CD4-positive, alpha-beta T cell treated with Interleukin-6 at 100 ng/mL for 8 hours (primary cell): Measurements from ENCODE around the gene IL10RA.
"Not testable (repeated sequence)": the region's sequence is repeated elsewhere in the genome, so short reads cannot be mapped to it uniquely, and the experiment has no call there.

Experiments
- DNase-seq: peaks from one replicate; pipeline ENCODE4 v3.0.0-alpha.2; 2020; ENCODE audit warnings: mixed read lengths, low spot score

The IL10RA gene

GRCh38 chr11:117985953-117986887 lies at the start of gene IL10RA:
Gene IL10RA, plus strand, starts transcription at chr11:117986394. Its CDS starts 74 bp downstream, at chr11:117986468.
- DNase-seq: peak; percentile 81

- no peak for DNase-seq
These were observed 49.2 kb upstream of the IL10RA start for GRCh38 chr11:117936973-117937372.

- DNase-seq: no peak
These were observed 45.5 kb upstream of the IL10RA start for GRCh38 chr11:117940736-117941135.

- DNase-seq: no peak
These were observed 45.0 kb upstream of the IL10RA start for GRCh38 chr11:117941163-117941707.

- no peak for DNase-seq
These were observed 44.1 kb upstream of the IL10RA start for GRCh38 chr11:117941976-117942654.

- no peak for DNase-seq
These were observed 41.6 kb upstream of the IL10RA start for GRCh38 chr11:117944554-117944953.

- no peak for DNase-seq
These were observed 41.0 kb upstream of the IL10RA start for GRCh38 chr11:117945047-117945810.

- DNase-seq: no peak
These were observed 39.9 kb upstream of the IL10RA start for GRCh38 chr11:117946156-117946841.

- DNase-seq: peak; percentile 80
These were observed 39.2 kb upstream of the IL10RA start for GRCh38 chr11:117946842-117947526.

- not testable (repeated sequence) for DNase-seq
These were observed 38.4 kb upstream of the IL10RA start for GRCh38 chr11:117947751-117948150.

- not testable (repeated sequence) for DNase-seq
These were observed 37.7 kb upstream of the IL10RA start for GRCh38 chr11:117948466-117948865.

GRCh38 chr11:117949062-117949461 lies 37.1 kb upstream of the IL10RA start:
- DNase-seq: no peak

- peak; percentile 83 for DNase-seq
These were observed 35.9 kb upstream of the IL10RA start for GRCh38 chr11:117950301-117950700.

- DNase-seq: peak; percentile 66
These were observed 34.9 kb upstream of the IL10RA start for GRCh38 chr11:117950993-117951961.

- DNase-seq: peak; percentile 64
These were observed 33.0 kb upstream of the IL10RA start for GRCh38 chr11:117953024-117953671.

GRCh38 chr11:117958949-117959348 lies 27.2 kb upstream of the IL10RA start:
- no peak for DNase-seq

GRCh38 chr11:117959438-117960149 lies 26.6 kb upstream of the IL10RA start:
- no peak for DNase-seq

GRCh38 chr11:117960406-117960805 lies 25.8 kb upstream of the IL10RA start:
- no peak for DNase-seq
